Measurements from ENCODE around the gene GARRE1. TPM values are rescaled to one million over a fixed set of nuclear protein-coding genes. Genes with fewer than 3 reads are reported as not detected.
A peak's percentile ranks its signal among the peaks of the same experiment; 100 is the strongest.

Gene GARRE1
- total RNA-seq, 1 experiment from 2014 or later = 23.3 TPM

- Histone ChIP-seq H3K27ac (no peak overlapping the region), H4K20me1 (ENCODE audit: insufficient read depth) (peaks cover 10% of the 10 kb centered on the region; the same call in 1 of the 2 replicates), H3K36me3 (ENCODE audit: low read depth) (0 out of 2 replicates have a peak, but pooled peaks cover 4% of the 10 kb centered on the region), H3K9me2 (ENCODE audit: insufficient read depth) (no peaks in the 10 kb centered on the region), H3K4me2 (no peak overlapping the region), H3K4me3 (no peak overlapping the region), H3K79me2 (ENCODE audit: low read depth) (peaks cover 44% of the 10 kb centered on the region), H3F3A (ENCODE audit: insufficient read depth, low read depth) (no peaks in the 10 kb centered on the region; the same call in 1 of the 2 replicates), H3K4me1 (replicated peaks; ENCODE audit: insufficient read depth) (peaks cover 30% of the 10 kb centered on the region), H3K27me3 (ENCODE audit: insufficient read depth, low read depth) (no peaks in the 10 kb centered on the region), H3K9me3 (ENCODE audit: insufficient read depth, low read depth) (no peaks in the 10 kb centered on the region), H2AFZ (no peak overlapping the region)
- DNase-seq = no peak
- POLR2A ChIA-PET (ENCODE audit: unreplicated experiment) = no interaction called here
- no TSS peak for BruUV-seq (replicated peaks)
- TF ChIP-seq CTCF (conservative IDR thresholded peaks at IDR 0.05) = no peak
- no peak for TF ChIP-seq EZH2 (IDR thresholded peaks at IDR 0.05; ENCODE audit: low read depth)
- CTCF ChIA-PET = no interaction called here
- intact Hi-C loops (cut with micrococcal nuclease; ENCODE audit: unreplicated experiment) = loop anchor here (10.0 kb wide), 1 partner anchor 55 kb away; no protein-coding TSS in a partner anchor
Measured at GRCh38 chr19:34259367-34260095, 5.2 kb downstream of the GARRE1 start.

- no TSS peak for BruUV-seq (replicated peaks)
- ChIA-PET POLR2A (ENCODE audit: unreplicated experiment) (interaction anchor here (0.5 to 0.7 kb wide), 3 partner anchors 9 to 893 kb away, joined by 3 to 15 read pairs (median 3); no protein-coding TSS in a partner anchor), CTCF (interaction anchor here (0.5 to 0.6 kb wide), 2 partner anchors 9 to 19 kb away, joined by 3 read pairs; no protein-coding TSS in a partner anchor)
- intact Hi-C loops (cut with micrococcal nuclease; ENCODE audit: unreplicated experiment) = no loop called here
- H3K27me3 ChIP-seq (ENCODE audit: insufficient read depth, low read depth) = no peaks in the 10 kb centered on the region
- no peaks in the 10 kb centered on the region for H3K9me2 ChIP-seq (ENCODE audit: insufficient read depth)
- TF ChIP-seq EZH2 (IDR thresholded peaks at IDR 0.05; ENCODE audit: low read depth) = no peak
- no peaks in the 10 kb centered on the region; the same call in 1 of the 2 replicates for H3F3A ChIP-seq (ENCODE audit: insufficient read depth, low read depth)
- H2AFZ ChIP-seq = no peak overlapping the region
- 0 out of 2 replicates have a peak, but pooled peaks cover 4% of the 10 kb centered on the region for H3K36me3 ChIP-seq (ENCODE audit: low read depth)
- peaks cover 24% of the 10 kb centered on the region for H3K4me1 ChIP-seq (replicated peaks; ENCODE audit: insufficient read depth)
- no peak overlapping the region for H3K27ac ChIP-seq
- no peak overlapping the region for H3K4me3 ChIP-seq
- H3K79me2 ChIP-seq (ENCODE audit: low read depth) = peaks cover 35% of the 10 kb centered on the region
- H3K9me3 ChIP-seq (ENCODE audit: insufficient read depth, low read depth) = no peaks in the 10 kb centered on the region
- H3K4me2 ChIP-seq = peak overlapping the region; percentile 33; the same call in 1 of the 2 replicates
- no peak for DNase-seq
- peaks cover 10% of the 10 kb centered on the region; the same call in 1 of the 2 replicates for H4K20me1 ChIP-seq (ENCODE audit: insufficient read depth)
Measured at GRCh38 chr19:34260771-34261173, 6.4 kb downstream of the GARRE1 start.

GRCh38 chr19:34261334-34262109 lies 7.2 kb downstream of the GARRE1 start:
- H3K4me1 ChIP-seq (replicated peaks; ENCODE audit: insufficient read depth) = peaks cover 24% of the 10 kb centered on the region
- no TSS peak for BruUV-seq (replicated peaks)
- intact Hi-C loops (cut with micrococcal nuclease; ENCODE audit: unreplicated experiment) = no loop called here
- peaks cover 10% of the 10 kb centered on the region; the same call in 1 of the 2 replicates for H4K20me1 ChIP-seq (ENCODE audit: insufficient read depth)
- no peak overlapping the region for H2AFZ ChIP-seq
- H3K27ac ChIP-seq = no peak overlapping the region
- CTCF ChIA-PET = interaction anchor here (0.5 kb wide), 2 partner anchors 19 to 63 kb away, joined by 3 to 11 read pairs; no protein-coding TSS in a partner anchor
- H3K9me2 ChIP-seq (ENCODE audit: insufficient read depth) = no peaks in the 10 kb centered on the region
- H3K36me3 ChIP-seq (ENCODE audit: low read depth) = 0 out of 2 replicates have a peak, but pooled peaks cover 4% of the 10 kb centered on the region
- POLR2A ChIA-PET (ENCODE audit: unreplicated experiment) = interaction anchor here (0.5 to 0.7 kb wide), 2 partner anchors 8 to 60 kb away, joined by 3 to 15 read pairs; no protein-coding TSS in a partner anchor
- no peaks in the 10 kb centered on the region; the same call in 1 of the 2 replicates for H3F3A ChIP-seq (ENCODE audit: insufficient read depth, low read depth)
- H3K4me3 ChIP-seq = no peak overlapping the region
- peak overlapping the region; percentile 33; the same call in 1 of the 2 replicates for H3K4me2 ChIP-seq
- peak; percentile 23 to 54 for DNase-seq
- H3K9me3 ChIP-seq (ENCODE audit: insufficient read depth, low read depth) = no peaks in the 10 kb centered on the region
- TF ChIP-seq EZH2 (IDR thresholded peaks at IDR 0.05; ENCODE audit: low read depth) (no peak), CTCF (conservative IDR thresholded peaks at IDR 0.05) (no peak)
- H3K79me2 ChIP-seq (ENCODE audit: low read depth) = peaks cover 27% of the 10 kb centered on the region
- H3K27me3 ChIP-seq (ENCODE audit: insufficient read depth, low read depth) = no peaks in the 10 kb centered on the region
